NB4 (cell line): ENCODE data around the gene GLB1L3.
A peak's percentile ranks its signal among the peaks of the same experiment; 100 is the strongest.

ENCODE experiments used
- DNase-seq: peaks from one replicate; pipeline ENCODE4 v3.0.0; 2010; ENCODE audit warnings: low read depth
- H3K4me3 ChIP-seq: one replicate; pipeline ENCODE4 v1.5.1; 2011; ENCODE audit warnings: mild to moderate bottlenecking, low read depth, low read length, moderate library complexity
- CTCF ChIP-seq: IDR thresholded peaks from one replicate; pipeline ENCODE4 v1.5.1; 2012; ENCODE audit warnings: low read depth, low read length
- MAX ChIP-seq: IDR thresholded peaks from 2 replicates; pipeline ENCODE4 v1.6.1; 2011; ENCODE audit warnings: low read depth, low read length
- MYC ChIP-seq: IDR thresholded peaks from 2 replicates; pipeline ENCODE4 v1.6.1; 2011; ENCODE audit warnings: low read depth, low read length
- POLR2A ChIP-seq: IDR thresholded peaks from 2 replicates; pipeline ENCODE4 v1.6.1; 2011; ENCODE audit warnings: mild to moderate bottlenecking; ENCODE audit not compliant: insufficient read length; ENCODE audit errors: extremely low read depth

The GLB1L3 gene

GRCh38 chr11:134242376-134242775, 33.8 kb upstream of the GLB1L3 start:
- no peak overlapping the region for H3K4me3 ChIP-seq
- DNase-seq: no peak
- TF ChIP-seq MYC: no peak
- TF ChIP-seq MAX: no peak
- no peak for TF ChIP-seq CTCF
- TF ChIP-seq POLR2A: no peak

GRCh38 chr11:134243913-134244312, 32.3 kb upstream of the GLB1L3 start:
- no peak for TF ChIP-seq MYC
- TF ChIP-seq CTCF: no peak
- no peak overlapping the region for H3K4me3 ChIP-seq
- no peak for DNase-seq

GRCh38 chr11:134244593-134244992, 31.6 kb upstream of the GLB1L3 start:
- peak; percentile 46 for DNase-seq
- H3K4me3 ChIP-seq: no peak overlapping the region
- TF ChIP-seq CTCF (peak; percentile 56), MAX (no peak), MYC (no peak)

GRCh38 chr11:134245434-134245833, 30.7 kb upstream of the GLB1L3 start:
- H3K4me3 ChIP-seq: no peak overlapping the region
- TF ChIP-seq POLR2A (no peak), MAX (no peak), MYC (no peak), CTCF (no peak)
- DNase-seq: no peak

GRCh38 chr11:134246100-134246499, 30.1 kb upstream of the GLB1L3 start:
- DNase-seq: no peak
- no peak overlapping the region for H3K4me3 ChIP-seq
- no peak for TF ChIP-seq CTCF
- TF ChIP-seq MAX: no peak
- no peak for TF ChIP-seq POLR2A
- TF ChIP-seq MYC: no peak

- DNase-seq: no peak
- no peak overlapping the region for H3K4me3 ChIP-seq
- TF ChIP-seq MAX: no peak
- TF ChIP-seq MYC: no peak
- TF ChIP-seq POLR2A: no peak
- TF ChIP-seq CTCF: no peak
These were observed 29.5 kb upstream of the GLB1L3 start for GRCh38 chr11:134246678-134247077.
